HG03135 (cell line): ENCODE measurements around the gene BLCAP.
"Not testable (repeated sequence)": the region's sequence is repeated elsewhere in the genome, so short reads cannot be mapped to it uniquely, and the experiment has no call there.

Experiments used
- ATAC-seq: cut with Tn5 transposase; IDR thresholded peaks from one replicate; pipeline ENCODE4 v1.9.1; 2021; ENCODE audit warnings: mild to moderate bottlenecking, moderate library complexity; ENCODE audit not compliant: unreplicated experiment

The BLCAP gene

GRCh38 chr20:37490663-37491350 lies 36.9 kb downstream of the BLCAP start:
- no peak for ATAC-seq

GRCh38 chr20:37486209-37486608 lies 41.5 kb downstream of the BLCAP start:
- not testable (repeated sequence) for ATAC-seq

GRCh38 chr20:37484331-37484730 lies 43.3 kb downstream of the BLCAP start:
- no peak for ATAC-seq

GRCh38 chr20:37481610-37482009 lies 46.1 kb downstream of the BLCAP start:
- no peak for ATAC-seq

- no peak for ATAC-seq
Measured at GRCh38 chr20:37480919-37481318, 46.8 kb downstream of the BLCAP start.

- no peak for ATAC-seq
Measured at GRCh38 chr20:37479925-37480691, 47.6 kb downstream of the BLCAP start.

- no peak for ATAC-seq
Measured at GRCh38 chr20:37479266-37479665, 48.4 kb downstream of the BLCAP start.

GRCh38 chr20:37477041-37477440 lies 50.6 kb downstream of the BLCAP start:
- ATAC-seq, result no peak

- no peak for ATAC-seq
Measured at GRCh38 chr20:37475252-37475651, 52.4 kb downstream of the BLCAP start.

- no peak for ATAC-seq
Measured at GRCh38 chr20:37474386-37474785, 53.3 kb downstream of the BLCAP start.

GRCh38 chr20:37473249-37474000 lies 54.3 kb downstream of the BLCAP start:
- no peak for ATAC-seq

GRCh38 chr20:37472435-37472834 lies 55.2 kb downstream of the BLCAP start:
- ATAC-seq, result not testable (repeated sequence)

GRCh38 chr20:37471741-37472235 lies 55.9 kb downstream of the BLCAP start:
- ATAC-seq, result no peak

- not testable (repeated sequence) for ATAC-seq
Measured at GRCh38 chr20:37470190-37470589, 57.5 kb downstream of the BLCAP start.

- ATAC-seq, result no peak
Measured at GRCh38 chr20:37469531-37469930, 58.1 kb downstream of the BLCAP start.

GRCh38 chr20:37468886-37469285 lies 58.8 kb downstream of the BLCAP start:
- no peak for ATAC-seq
